Gastroesophageal sphincter (tissue), 3 donors: Measurements from ENCODE around the gene HDHD5.

Experiments
- CTCF ChIP-seq, 4 experiments: fragments of 200-600 bp in 2 of 4; fragments of 450-650 bp in 2 of 4; sonication (generic) in 1 of 4; IDR thresholded peaks; one replicate each; pipeline ENCODE4 v1.5.1; 2017 to 2019; ENCODE audit warnings: antibody characterized with exemption in 4 of 4, mild to moderate bottlenecking in 2 of 4, moderate library complexity in 2 of 4
- POLR2A ChIP-seq, 2 donors: fragments of 450-650 bp; IDR thresholded peaks; one replicate each; pipeline ENCODE4 v1.6.1; 2017; ENCODE audit warnings: antibody characterized with exemption in 2 of 2, mild to moderate bottlenecking in 2 of 2, moderate library complexity in 1 of 2

- TF ChIP-seq CTCF (IDR thresholded peaks at IDR 0.05) (no peak), POLR2A (IDR thresholded peaks at IDR 0.05) (no peak)
Observed at GRCh38 chr22:17109976-17110375, 49.1 kb downstream of the HDHD5 start.
